GM12874 (cell line): ENCODE results near the gene STRC.

Experiments used
- CTCF ChIP-seq: IDR thresholded peaks from 2 replicates; pipeline ENCODE4 v1.5.1; 2011; ENCODE audit warnings: low read depth, mild to moderate bottlenecking, control low read depth, low read length, moderate library complexity; ENCODE audit not compliant: insufficient read depth

The STRC gene

GRCh38 chr15:43552256-43552655, 66.3 kb downstream of the STRC start:
- TF ChIP-seq CTCF: no peak

GRCh38 chr15:43550527-43551363, 67.9 kb downstream of the STRC start:
- TF ChIP-seq CTCF: no peak
